Uterus (tissue), 2 donors: Measurements from ENCODE around the gene CAPG.

Experiments
- CTCF ChIP-seq, 4 experiments: fragments of 200-600 bp in 2 of 4; fragments of 450-650 bp in 2 of 4; sonication (generic) in 2 of 4; IDR thresholded peaks; one replicate each; pipeline ENCODE4 v1.5.1; 2016 to 2019; ENCODE audit warnings: antibody characterized with exemption in 4 of 4, mild to moderate bottlenecking in 2 of 4, moderate library complexity in 1 of 4
- POLR2A ChIP-seq, 2 donors: fragments of 450-650 bp; IDR thresholded peaks; one replicate each; pipeline ENCODE4 v1.6.1; 2016; ENCODE audit warnings: antibody characterized with exemption in 2 of 2, mild to moderate bottlenecking in 1 of 2, moderate library complexity in 1 of 2

DNA sequence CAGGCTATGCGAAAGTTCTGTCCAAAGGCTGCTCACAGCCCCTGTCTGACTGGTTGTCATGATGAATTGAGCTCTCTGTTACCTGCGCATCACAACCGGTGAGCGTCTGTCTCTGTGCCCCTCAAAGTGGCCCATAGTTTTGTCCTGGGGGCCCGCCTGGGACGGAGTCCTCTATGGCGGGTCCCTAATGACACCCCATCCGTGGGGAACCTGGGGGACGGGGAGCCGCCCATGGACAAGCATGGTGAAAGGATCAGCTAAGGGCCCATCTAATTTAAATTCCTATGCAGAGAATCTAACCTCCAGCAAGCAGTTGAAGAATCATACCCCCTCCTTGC lies 55.1 kb downstream of the CAPG start:
- TF ChIP-seq POLR2A (IDR thresholded peaks at IDR 0.05) (no peak), CTCF (IDR thresholded peaks at IDR 0.05) (no peak)
